Measurements from ENCODE around the gene RXRA. TPM values are rescaled to one million over a fixed set of nuclear protein-coding genes. Genes with fewer than 3 reads are reported as not detected.

The RXRA gene
- total and polyA plus RNA-seq, 2 of the 13 experiments (the other 11 are each of a cell fraction or from before 2014, with no cell fraction given) = 18.9 to 29.2 TPM

GRCh38 chr9:134297576-134297975, 28.7 kb upstream of the RXRA start:
- H3K9ac ChIP-seq (ENCODE audit: insufficient read depth, low read depth, low read length) = no peak overlapping the region
- FAIRE-seq = no peak
- H3K4me3 ChIP-seq (replicated peaks in 1 of 3; ENCODE audit: insufficient read depth in 1 of 3, low read depth in 2 of 3, low read length in 3 of 3) = no peak overlapping the region

GRCh38 chr9:134298000-134298399, 28.3 kb upstream of the RXRA start:
- no peak for ATAC-seq
- intact Hi-C loops (cut with micrococcal nuclease; ENCODE audit: unreplicated experiment) = no loop called here

More at GRCh38 chr9:134297576-134297975, 28.7 kb upstream of the RXRA start:
- WGBS (ENCODE audit: low lambda C conversion rate) = 72% methylated on average over 7 of the region's 9 CpGs
- ATAC-seq (no peak), DNase-seq (ENCODE audit: low spot score) (no peak)
- POLR2A ChIA-PET = no interaction called here
- Histone ChIP-seq H4K20me1 (ENCODE audit: insufficient read depth, low read length) (no peaks in the 10 kb centered on the region), H3K27me3 (ENCODE audit: control insufficient read depth in 1 of 2, insufficient read depth in 2 of 2, low read length in 2 of 2) (peaks cover 11 to 59% of the 10 kb centered on the region in 2 experiments), H3K27ac (ENCODE audit: extremely low read length, insufficient read depth, low read length) (no peak overlapping the region), H3K4me1 (ENCODE audit: insufficient read depth, low read length) (peaks cover 40% of the 10 kb centered on the region), H3K36me3 (replicated peaks in 1 of 2; ENCODE audit: control insufficient read depth in 1 of 2, insufficient read depth in 2 of 2, low read length in 2 of 2) (no peaks in the 10 kb centered on the region), H3K79me2 (ENCODE audit: insufficient read depth, low read length) (no peaks in the 10 kb centered on the region), H3K4me2 (ENCODE audit: low read depth, low read length) (no peak overlapping the region), H3K9me3 (ENCODE audit: low read length) (no peaks in the 10 kb centered on the region), H2AFZ (ENCODE audit: low read length) (no peak overlapping the region)
- intact Hi-C loops (cut with micrococcal nuclease; ENCODE audit: unreplicated experiment) = no loop called here
- in situ Hi-C loops (cut with HindIII; ENCODE audit: extremely low pct_ligation_motif_present, low pct_unique_long_range_greater_than_20kb) = no loop called here
- no TSS peak for BruUV-seq (replicated peaks)
- CTCF ChIA-PET (ENCODE audit: low intra/inter-chr PET ratio, low total read pairs) = no interaction called here
- TF ChIP-seq ELF1 (CRISPR knock-in tag; IDR thresholded peaks at IDR 0.05) (no peak), KMT2B (CRISPR knock-in tag; IDR thresholded peaks at IDR 0.05) (no peak), ZNF549 (CRISPR knock-in tag; IDR thresholded peaks at IDR 0.05) (no peak), ZNF629 (CRISPR knock-in tag; conservative IDR thresholded peaks at IDR 0.05) (peak; percentile 70), KAT2B (IDR thresholded peaks at IDR 0.05; ENCODE audit: borderline replicate concordance, low read depth, low read length) (no peak), KDM4B (CRISPR knock-in tag; IDR thresholded peaks at IDR 0.05) (no peak)

More at GRCh38 chr9:134298000-134298399, 28.3 kb upstream of the RXRA start:
- peaks cover 12 to 56% of the 10 kb centered on the region in 2 experiments for H3K27me3 ChIP-seq (ENCODE audit: control insufficient read depth in 1 of 2, insufficient read depth in 2 of 2, low read length in 2 of 2)
- FAIRE-seq (no peak), DNase-seq (ENCODE audit: low spot score) (no peak)
- no TSS peak for BruUV-seq (replicated peaks)
- no peak for TF ChIP-seq TP53 (CRISPR knock-in tag; conservative IDR thresholded peaks at IDR 0.05)
- no peak for TF ChIP-seq ZNF879 (CRISPR knock-in tag; IDR thresholded peaks at IDR 0.05)
- no peak for TF ChIP-seq MAFG (CRISPR knock-in tag; IDR thresholded peaks at IDR 0.05)
- TF ChIP-seq SIN3A (IDR thresholded peaks at IDR 0.05; ENCODE audit: borderline replicate concordance, low read depth, low read length) = no peak
- TF ChIP-seq ZNF253 (CRISPR knock-in tag; IDR thresholded peaks at IDR 0.05; ENCODE audit: borderline replicate concordance) = no peak
- TF ChIP-seq ZNF430 (CRISPR knock-in tag; IDR thresholded peaks at IDR 0.05) = no peak
- no peaks in the 10 kb centered on the region for H3K79me2 ChIP-seq (ENCODE audit: insufficient read depth, low read length)
- no peak overlapping the region for H3K4me2 ChIP-seq (ENCODE audit: low read depth, low read length)
- no peaks in the 10 kb centered on the region for H3K36me3 ChIP-seq (replicated peaks in 1 of 2; ENCODE audit: control insufficient read depth in 1 of 2, insufficient read depth in 2 of 2, low read length in 2 of 2)
- no peak overlapping the region for H3K4me3 ChIP-seq (replicated peaks in 1 of 3; ENCODE audit: insufficient read depth in 1 of 3, low read depth in 2 of 3, low read length in 3 of 3)
- in situ Hi-C loops (cut with HindIII; ENCODE audit: extremely low pct_ligation_motif_present, low pct_unique_long_range_greater_than_20kb) = no loop called here
- H3K4me1 ChIP-seq (ENCODE audit: insufficient read depth, low read length) = peaks cover 35% of the 10 kb centered on the region
- no peak overlapping the region for H2AFZ ChIP-seq (ENCODE audit: low read length)
- no peak overlapping the region for H3K9ac ChIP-seq (ENCODE audit: insufficient read depth, low read depth, low read length)
- H3K27ac ChIP-seq (ENCODE audit: extremely low read length, insufficient read depth, low read length) = no peak overlapping the region
- WGBS (ENCODE audit: low lambda C conversion rate) = 30% methylated on average over 6 of the region's 6 CpGs
- POLR2A ChIA-PET = no interaction called here
- no peaks in the 10 kb centered on the region for H3K9me3 ChIP-seq (ENCODE audit: low read length)
- H4K20me1 ChIP-seq (ENCODE audit: insufficient read depth, low read length) = no peaks in the 10 kb centered on the region
- CTCF ChIA-PET (ENCODE audit: low intra/inter-chr PET ratio, low total read pairs) = no interaction called here
